GM10847 (cell line): ENCODE data around the gene LTN1.

Source experiments
- POLR2A ChIP-seq: IDR thresholded peaks from 2 replicates; pipeline ENCODE4 v1.6.1; 2011; ENCODE audit not compliant: insufficient read length; ENCODE audit errors: extremely low read depth

LTN1 gene

GRCh38 chr21:28916150-28916893 lies 76.4 kb downstream of the LTN1 start:
- TF ChIP-seq POLR2A, result no peak

GRCh38 chr21:28913071-28913470 lies 79.6 kb downstream of the LTN1 start:
- TF ChIP-seq POLR2A, result no peak

- TF ChIP-seq POLR2A, result no peak
These were observed 82.3 kb downstream of the LTN1 start for GRCh38 chr21:28910280-28910887.

GRCh38 chr21:28908351-28908750 lies 84.3 kb downstream of the LTN1 start:
- TF ChIP-seq POLR2A, result no peak

- no peak for TF ChIP-seq POLR2A
These were observed 85.8 kb downstream of the LTN1 start for GRCh38 chr21:28906841-28907240.

- no peak for TF ChIP-seq POLR2A
These were observed 86.4 kb downstream of the LTN1 start for GRCh38 chr21:28906236-28906635.

GRCh38 chr21:28904961-28905435 lies 87.7 kb downstream of the LTN1 start:
- no peak for TF ChIP-seq POLR2A

GRCh38 chr21:28903448-28903847 lies 89.2 kb downstream of the LTN1 start:
- TF ChIP-seq POLR2A, result no peak

GRCh38 chr21:28900481-28900880 lies 92.2 kb downstream of the LTN1 start:
- TF ChIP-seq POLR2A, result no peak

GRCh38 chr21:28899744-28900143 lies 92.9 kb downstream of the LTN1 start:
- TF ChIP-seq POLR2A, result no peak

GRCh38 chr21:28899220-28899619 lies 93.5 kb downstream of the LTN1 start:
- no peak for TF ChIP-seq POLR2A

GRCh38 chr21:28893687-28894086 lies 99.0 kb downstream of the LTN1 start:
- no peak for TF ChIP-seq POLR2A

GRCh38 chr21:28892199-28893111 lies 100.2 kb downstream of the LTN1 start:
- no peak for TF ChIP-seq POLR2A

GRCh38 chr21:28885853-28886177 lies 106.9 kb downstream of the LTN1 start:
- no peak for TF ChIP-seq POLR2A

GRCh38 chr21:28884976-28885852 lies 107.5 kb downstream of the LTN1 start:
- TF ChIP-seq POLR2A, result peak; percentile 85
